ENCODE results near the gene APBA2.

GRCh38 chr15:29124581-29125381 lies 239.0 kb downstream of the APBA2 start:
- TF ChIP-seq CTCF (IDR thresholded peaks at IDR 0.05) (no peak), POLR2AphosphoS5 (IDR thresholded peaks at IDR 0.05) (no peak), POLR2A (IDR thresholded peaks at IDR 0.05) (no peak)
